Activated B cell treated with CpG ODN at 0.5 μM for 24 hours (primary cell): ENCODE data around the gene GPRIN3. TPM values are rescaled to one million over a fixed set of nuclear protein-coding genes. Genes with fewer than 3 reads are reported as not detected.

Source experiments
- ATAC-seq: fragments of 200-7000 bp; cut with Tn5 transposase; one replicate; pipeline ENCODE4 v1.10.0; 2021; ENCODE audit warnings: low read depth, mild to moderate bottlenecking, moderate library complexity
- CTCF ChIA-PET: fragments of 350-600 bp; sonication (Branson Sonifier 250); formaldehyde crosslinking; loops from one replicate; lab custom pipeline; 2021; ENCODE audit warnings: antibody characterized with exemption; lab: Charles Lee
- POLR2A ChIA-PET: fragments of 350-600 bp; sonication (Branson Sonifier 250); formaldehyde crosslinking; loops from one replicate; lab custom pipeline; 2021; ENCODE audit warnings: antibody characterized with exemption; lab: Charles Lee
- DNase-seq: peaks from one replicate; pipeline ENCODE4 v3.0.0; 2022
- H3K27ac Mint-ChIP-seq: one replicate; pipeline ENCODE4 v1.8.0; 2020; ENCODE audit warnings: mixed read lengths
- H3K27me3 Mint-ChIP-seq: one replicate; pipeline ENCODE4 v1.8.0; 2021; ENCODE audit warnings: mixed read lengths
- H3K36me3 Mint-ChIP-seq: one replicate; pipeline ENCODE4 v1.8.0; 2021; ENCODE audit warnings: low read depth, mixed read lengths
- H3K4me1 Mint-ChIP-seq: one replicate; pipeline ENCODE4 v1.8.0; 2021; ENCODE audit warnings: mixed read lengths
- H3K4me3 Mint-ChIP-seq: one replicate; pipeline ENCODE4 v1.8.0; 2020; ENCODE audit warnings: mild to moderate bottlenecking, mixed read lengths
- H3K9me3 Mint-ChIP-seq: one replicate; pipeline ENCODE4 v1.8.0; 2020; ENCODE audit warnings: mixed read lengths
- CTCF ChIP-seq: fragments of 200-600 bp; IDR thresholded peaks from one replicate; pipeline ENCODE4 v1.8.0; 2022; ENCODE audit warnings: antibody characterized with exemption, mild to moderate bottlenecking
- intact Hi-C: fragments of 100-400 bp; cut with micrococcal nuclease; formaldehyde crosslinking; loops from one replicate; pipeline ENCODE4 v1.15.1; 2024
- total RNA-seq: library from RNA; stranded (reverse); gene quantifications from 2 replicates; pipeline ENCODE4 v1.2.3, GENCODE V29; 2022

Gene GPRIN3
- total RNA-seq, 1 donor from 2014 or later: 1.8 TPM

GRCh38 chr4:89276296-89276695, 31.3 kb downstream of the GPRIN3 start:
- no peak overlapping the region for H3K4me3 Mint-ChIP-seq
- H3K27me3 Mint-ChIP-seq: no peaks in the 10 kb centered on the region
- intact Hi-C loops: no loop called here
- ChIA-PET CTCF (no interaction called here), POLR2A (no interaction called here)
- no peak overlapping the region for H3K27ac Mint-ChIP-seq
- H3K9me3 Mint-ChIP-seq: no peaks in the 10 kb centered on the region
- DNase-seq (no peak), ATAC-seq (no peak)
- H3K4me1 Mint-ChIP-seq: no peaks in the 10 kb centered on the region
- no peak for TF ChIP-seq CTCF
- H3K36me3 Mint-ChIP-seq: no peaks in the 10 kb centered on the region

- peaks cover 4% of the 10 kb centered on the region for H3K4me1 Mint-ChIP-seq
- no peaks in the 10 kb centered on the region for H3K36me3 Mint-ChIP-seq
- ATAC-seq: no peak
- TF ChIP-seq CTCF: no peak
- H3K9me3 Mint-ChIP-seq: no peaks in the 10 kb centered on the region
- ChIA-PET POLR2A (no interaction called here), CTCF (no interaction called here)
- H3K27ac Mint-ChIP-seq: no peak overlapping the region
- intact Hi-C loops: no loop called here
- no peak overlapping the region for H3K4me3 Mint-ChIP-seq
- no peak for DNase-seq
- H3K27me3 Mint-ChIP-seq: no peaks in the 10 kb centered on the region
Observed at GRCh38 chr4:89275587-89275986, 32.0 kb downstream of the GPRIN3 start.

- H3K36me3 Mint-ChIP-seq: no peaks in the 10 kb centered on the region
- POLR2A ChIA-PET: no interaction called here
Observed at GRCh38 chr4:89273741-89274141, 33.9 kb downstream of the GPRIN3 start.

GRCh38 chr4:89270792-89271191, 36.8 kb downstream of the GPRIN3 start:
- TF ChIP-seq CTCF: no peak
- Mint-ChIP-seq H3K36me3 (no peaks in the 10 kb centered on the region), H3K4me1 (peaks cover 11% of the 10 kb centered on the region), H3K4me3 (no peak overlapping the region), H3K27me3 (no peaks in the 10 kb centered on the region), H3K9me3 (no peaks in the 10 kb centered on the region), H3K27ac (no peak overlapping the region)
- ChIA-PET CTCF (no interaction called here), POLR2A (no interaction called here)
- DNase-seq (no peak), ATAC-seq (no peak)
- intact Hi-C loops: no loop called here

More at GRCh38 chr4:89273741-89274141, 33.9 kb downstream of the GPRIN3 start:
- Mint-ChIP-seq H3K4me1 (peaks cover 11% of the 10 kb centered on the region), H3K4me3 (no peak overlapping the region), H3K27ac (no peak overlapping the region), H3K27me3 (no peaks in the 10 kb centered on the region), H3K9me3 (no peaks in the 10 kb centered on the region)
- no peak for ATAC-seq
- CTCF ChIA-PET: no interaction called here
- DNase-seq: no peak
- intact Hi-C loops: no loop called here
- TF ChIP-seq CTCF: no peak

GRCh38 chr4:89269121-89269666, 38.4 kb downstream of the GPRIN3 start:
- no peak for TF ChIP-seq CTCF
- ATAC-seq: no peak
- Mint-ChIP-seq H3K9me3 (no peaks in the 10 kb centered on the region), H3K36me3 (no peaks in the 10 kb centered on the region), H3K4me3 (no peak overlapping the region), H3K4me1 (peaks cover 11% of the 10 kb centered on the region), H3K27ac (no peak overlapping the region), H3K27me3 (no peaks in the 10 kb centered on the region)
- POLR2A ChIA-PET: no interaction called here
- intact Hi-C loops: no loop called here
- DNase-seq: no peak
- CTCF ChIA-PET: no interaction called here
